Measurements from ENCODE around the gene MARCHF7. TPM values are rescaled to one million over a fixed set of nuclear protein-coding genes. Genes with fewer than 3 reads are reported as not detected.

MARCHF7 gene, protein sequence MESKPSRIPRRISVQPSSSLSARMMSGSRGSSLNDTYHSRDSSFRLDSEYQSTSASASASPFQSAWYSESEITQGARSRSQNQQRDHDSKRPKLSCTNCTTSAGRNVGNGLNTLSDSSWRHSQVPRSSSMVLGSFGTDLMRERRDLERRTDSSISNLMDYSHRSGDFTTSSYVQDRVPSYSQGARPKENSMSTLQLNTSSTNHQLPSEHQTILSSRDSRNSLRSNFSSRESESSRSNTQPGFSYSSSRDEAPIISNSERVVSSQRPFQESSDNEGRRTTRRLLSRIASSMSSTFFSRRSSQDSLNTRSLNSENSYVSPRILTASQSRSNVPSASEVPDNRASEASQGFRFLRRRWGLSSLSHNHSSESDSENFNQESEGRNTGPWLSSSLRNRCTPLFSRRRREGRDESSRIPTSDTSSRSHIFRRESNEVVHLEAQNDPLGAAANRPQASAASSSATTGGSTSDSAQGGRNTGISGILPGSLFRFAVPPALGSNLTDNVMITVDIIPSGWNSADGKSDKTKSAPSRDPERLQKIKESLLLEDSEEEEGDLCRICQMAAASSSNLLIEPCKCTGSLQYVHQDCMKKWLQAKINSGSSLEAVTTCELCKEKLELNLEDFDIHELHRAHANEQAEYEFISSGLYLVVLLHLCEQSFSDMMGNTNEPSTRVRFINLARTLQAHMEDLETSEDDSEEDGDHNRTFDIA
- 86.0 and 133 TPM in 2 replicates for total RNA-seq

GRCh38 chr2:159712143-159712928 is at the start of gene MARCHF7:
Gene MARCHF7, plus strand, starts transcription at chr2:159712506. Its CDS starts 16,517 bp downstream, at chr2:159729023.

Other genes with a start within 250 kb of the MARCHF7 start
- 68.8 and 108 TPM in 2 replicates for gene BAZ2B, start 96.0 kb upstream of the MARCHF7 start, total RNA-seq
- gene CD302, start 85.7 kb downstream of the MARCHF7 start, total RNA-seq: 13.1 and 15.2 TPM in 2 replicates
- gene LY75, start 192.2 kb downstream of the MARCHF7 start, total RNA-seq: 5.0 and 14.2 TPM in 2 replicates